ENCODE data around the gene SRGAP1.
"Not testable (repeated sequence)": the region's sequence is repeated elsewhere in the genome, so short reads cannot be mapped to it uniquely, and the experiment has no call there.

GRCh38 chr12:64034056-64034455, 189.6 kb downstream of the SRGAP1 start:
- TF ChIP-seq EZH2 (IDR thresholded peaks at IDR 0.05; ENCODE audit: insufficient read depth, poor library complexity, severe bottlenecking); EZH2phosphoT487 (IDR thresholded peaks at IDR 0.05; ENCODE audit: insufficient read depth, low read depth): not testable (repeated sequence)
